Glutamatergic neuron (in vitro differentiated cells): ENCODE data around the gene MYO1B. TPM values are rescaled to one million over a fixed set of nuclear protein-coding genes. Genes with fewer than 3 reads are reported as not detected.

Experiments
- DNase-seq: peaks from one replicate; pipeline ENCODE4 v3.0.0; 2022
- H3K27ac Mint-ChIP-seq: one replicate; pipeline ENCODE4 v1.8.0; 2020; ENCODE audit warnings: mild to moderate bottlenecking, mixed read lengths, inconsistent platforms; ENCODE audit not compliant: unreplicated experiment
- H3K27me3 Mint-ChIP-seq: one replicate; pipeline ENCODE4 v1.8.0; 2020; ENCODE audit warnings: mild to moderate bottlenecking, moderate library complexity, mixed read lengths, inconsistent platforms; ENCODE audit not compliant: unreplicated experiment
- H3K36me3 Mint-ChIP-seq: one replicate; pipeline ENCODE4 v1.8.0; 2020; ENCODE audit warnings: mild to moderate bottlenecking, mixed read lengths, inconsistent platforms; ENCODE audit not compliant: unreplicated experiment
- H3K4me1 Mint-ChIP-seq: one replicate; pipeline ENCODE4 v1.8.0; 2020; ENCODE audit warnings: mild to moderate bottlenecking, low read depth, mixed read lengths, inconsistent platforms; ENCODE audit not compliant: unreplicated experiment
- H3K4me3 Mint-ChIP-seq: one replicate; pipeline ENCODE4 v1.8.0; 2020; ENCODE audit warnings: mild to moderate bottlenecking, mixed read lengths, inconsistent platforms; ENCODE audit not compliant: unreplicated experiment
- H3K9me3 Mint-ChIP-seq: one replicate; pipeline ENCODE4 v1.8.0; 2020; ENCODE audit warnings: mild to moderate bottlenecking, moderate library complexity, mixed read lengths, inconsistent platforms; ENCODE audit not compliant: unreplicated experiment
- total RNA-seq: library from RNA; stranded (reverse); fragmentation: NEBNext Ultra II Directional; extraction: Animal tissue kit (Norgen Biotek cat#: 25700); gene quantifications from one replicate; pipeline ENCODE4 v1.2.1, GENCODE V29; 2021; ENCODE audit not compliant: unreplicated experiment
- TF ChIP-seq, protein P1 (sequence below): fragments of 200-600 bp; sonication (generic); IDR thresholded peaks from one replicate; pipeline ENCODE4 v1.5.0; 2021; ENCODE audit not compliant: partially characterized antibody, unreplicated experiment

Gene MYO1B
- total RNA-seq, 1 donor from 2014 or later: 129 TPM

DNA sequence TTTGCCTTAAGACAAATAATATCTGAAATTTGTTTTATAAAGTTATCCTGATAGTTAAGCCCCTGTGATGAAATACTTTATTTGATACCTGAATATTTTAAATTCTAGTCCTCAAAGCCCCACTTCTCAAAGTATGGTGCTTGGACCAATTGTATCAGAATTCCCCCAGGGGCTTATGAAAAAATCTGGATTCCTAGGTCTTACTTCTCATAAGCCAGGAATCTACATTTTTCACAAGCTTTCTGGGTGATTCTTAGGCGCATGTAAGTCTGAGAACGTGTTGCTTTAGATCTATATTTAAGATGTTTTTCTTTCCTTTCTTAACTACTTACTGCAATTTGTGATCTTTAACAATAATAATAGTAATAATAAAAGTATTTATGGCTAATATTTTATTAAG lies 53.1 kb downstream of the MYO1B start:
- DNase-seq: no peak
- no peaks in the 10 kb centered on the region for H3K27me3 Mint-ChIP-seq
- H3K4me3 Mint-ChIP-seq: no peak overlapping the region
- H3K36me3 Mint-ChIP-seq: no peaks in the 10 kb centered on the region
- H3K4me1 Mint-ChIP-seq: peaks cover 20% of the 10 kb centered on the region
- no peaks in the 10 kb centered on the region for H3K9me3 Mint-ChIP-seq
- H3K27ac Mint-ChIP-seq: no peak overlapping the region
- TF ChIP-seq, protein P1, sequence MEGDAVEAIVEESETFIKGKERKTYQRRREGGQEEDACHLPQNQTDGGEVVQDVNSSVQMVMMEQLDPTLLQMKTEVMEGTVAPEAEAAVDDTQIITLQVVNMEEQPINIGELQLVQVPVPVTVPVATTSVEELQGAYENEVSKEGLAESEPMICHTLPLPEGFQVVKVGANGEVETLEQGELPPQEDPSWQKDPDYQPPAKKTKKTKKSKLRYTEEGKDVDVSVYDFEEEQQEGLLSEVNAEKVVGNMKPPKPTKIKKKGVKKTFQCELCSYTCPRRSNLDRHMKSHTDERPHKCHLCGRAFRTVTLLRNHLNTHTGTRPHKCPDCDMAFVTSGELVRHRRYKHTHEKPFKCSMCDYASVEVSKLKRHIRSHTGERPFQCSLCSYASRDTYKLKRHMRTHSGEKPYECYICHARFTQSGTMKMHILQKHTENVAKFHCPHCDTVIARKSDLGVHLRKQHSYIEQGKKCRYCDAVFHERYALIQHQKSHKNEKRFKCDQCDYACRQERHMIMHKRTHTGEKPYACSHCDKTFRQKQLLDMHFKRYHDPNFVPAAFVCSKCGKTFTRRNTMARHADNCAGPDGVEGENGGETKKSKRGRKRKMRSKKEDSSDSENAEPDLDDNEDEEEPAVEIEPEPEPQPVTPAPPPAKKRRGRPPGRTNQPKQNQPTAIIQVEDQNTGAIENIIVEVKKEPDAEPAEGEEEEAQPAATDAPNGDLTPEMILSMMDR: no peak

DNA sequence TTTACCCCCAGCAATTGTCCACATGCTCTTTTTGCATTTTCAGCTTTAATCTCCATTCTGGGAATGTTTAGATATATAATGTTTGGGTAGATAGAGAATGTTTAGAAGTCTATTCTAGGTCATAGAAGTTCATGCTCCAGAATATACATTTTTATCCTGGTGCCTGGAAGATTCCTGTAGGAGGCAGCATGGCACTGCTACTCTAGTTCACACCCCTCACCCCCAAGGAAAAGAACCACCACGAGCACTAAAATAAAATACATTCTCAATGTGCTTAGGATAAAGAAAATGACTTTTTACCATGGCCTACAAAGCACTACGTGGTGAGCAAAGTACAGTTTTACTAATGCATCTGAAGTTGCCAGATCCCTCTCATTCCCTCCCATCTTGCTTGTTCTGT lies 53.8 kb downstream of the MYO1B start:
- Mint-ChIP-seq H3K4me1 (peaks cover 25% of the 10 kb centered on the region), H3K27me3 (no peaks in the 10 kb centered on the region), H3K36me3 (no peaks in the 10 kb centered on the region), H3K27ac (no peak overlapping the region), H3K4me3 (no peak overlapping the region), H3K9me3 (no peaks in the 10 kb centered on the region)
- TF ChIP-seq, protein P1: no peak
- DNase-seq: no peak

DNA sequence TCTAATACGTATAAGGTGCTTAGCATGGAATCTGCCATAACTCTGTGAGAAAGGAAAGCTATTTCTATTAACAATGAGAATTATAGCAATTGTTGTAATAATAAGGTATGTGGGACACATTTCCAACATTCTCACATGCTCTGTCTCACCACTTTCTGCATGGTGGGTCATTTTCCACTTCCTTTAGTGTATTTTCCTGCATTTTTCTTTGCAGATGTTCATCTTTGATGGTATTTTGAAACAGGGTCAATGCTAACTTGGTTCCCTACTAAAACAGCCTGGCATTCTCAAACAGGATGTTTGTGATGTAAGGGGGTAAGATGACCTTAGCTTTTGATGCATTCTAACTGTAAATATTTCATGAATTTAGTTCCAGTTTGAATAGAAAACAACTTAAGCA lies 54.7 kb downstream of the MYO1B start:
- Mint-ChIP-seq H3K9me3 (no peaks in the 10 kb centered on the region), H3K36me3 (no peaks in the 10 kb centered on the region), H3K4me1 (peaks cover 30% of the 10 kb centered on the region)

DNA sequence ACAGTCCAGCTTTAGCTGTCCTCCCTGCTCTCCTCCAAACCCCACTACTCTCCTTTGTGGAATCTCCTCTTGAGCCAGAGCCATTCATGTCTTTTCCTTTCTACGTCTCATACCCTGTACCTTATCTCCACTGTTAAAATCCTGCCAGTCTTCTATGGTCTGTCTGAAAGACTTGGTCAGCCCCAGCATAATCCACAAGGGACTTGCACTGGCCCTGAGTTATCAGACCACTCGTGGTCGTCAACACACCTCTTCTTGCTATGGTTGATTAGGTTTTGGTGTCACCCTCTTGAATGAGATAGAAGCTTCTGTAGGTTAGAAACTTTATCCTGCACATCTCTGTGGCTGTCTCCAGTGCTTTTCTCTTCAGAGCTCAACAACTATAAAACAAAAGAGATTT lies 56.8 kb downstream of the MYO1B start:
- Mint-ChIP-seq H3K36me3 (no peaks in the 10 kb centered on the region), H3K4me3 (no peak overlapping the region), H3K27ac (no peak overlapping the region), H3K9me3 (peaks cover 3% of the 10 kb centered on the region), H3K27me3 (peaks cover 5% of the 10 kb centered on the region), H3K4me1 (peaks cover 36% of the 10 kb centered on the region)
- no peak for DNase-seq
- TF ChIP-seq, protein P1: no peak

More for the DNA sequence above, 54.7 kb downstream of the MYO1B start:
- TF ChIP-seq, protein P1: no peak
- H3K4me3 Mint-ChIP-seq: no peak overlapping the region
- H3K27me3 Mint-ChIP-seq: no peaks in the 10 kb centered on the region
- H3K27ac Mint-ChIP-seq: no peak overlapping the region
- DNase-seq: no peak

DNA sequence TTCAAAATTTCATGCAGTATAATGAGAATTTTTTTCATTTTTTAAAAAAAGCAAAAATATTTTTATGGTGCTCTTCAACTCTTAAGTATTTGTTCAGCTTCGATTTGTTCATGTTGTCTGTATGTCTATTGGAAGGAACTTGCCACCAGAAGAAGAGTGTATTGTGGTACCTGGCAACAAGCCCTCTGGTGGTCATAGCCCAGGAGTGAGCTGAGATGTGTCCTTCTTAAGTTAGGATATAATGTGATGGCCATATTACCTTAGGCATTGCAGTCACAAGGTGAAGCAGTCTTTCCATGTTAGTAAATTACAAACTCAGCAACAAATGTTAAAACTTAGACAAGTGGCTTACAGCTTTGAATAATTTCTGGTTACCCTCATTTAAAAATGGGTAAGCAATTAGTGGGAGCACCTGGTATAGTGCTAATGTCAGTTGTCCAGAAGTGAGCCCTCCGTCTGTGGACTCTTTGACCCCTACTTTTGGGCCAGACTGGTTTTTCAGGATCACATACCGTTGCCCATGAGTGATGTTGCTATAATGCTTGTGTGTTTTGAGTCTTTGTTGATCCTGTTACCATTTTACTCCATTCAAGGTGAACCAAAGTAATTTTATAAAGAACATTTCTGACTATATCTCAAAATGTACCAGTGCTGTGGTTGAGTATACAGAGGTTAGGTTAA lies 57.4 kb downstream of the MYO1B start:
- H3K4me3 Mint-ChIP-seq: no peak overlapping the region
- peaks cover 3% of the 10 kb centered on the region for H3K9me3 Mint-ChIP-seq
- peaks cover 5% of the 10 kb centered on the region for H3K27me3 Mint-ChIP-seq
- H3K27ac Mint-ChIP-seq: peak overlapping the region; percentile 44
- peaks cover 34% of the 10 kb centered on the region for H3K4me1 Mint-ChIP-seq
- no peaks in the 10 kb centered on the region for H3K36me3 Mint-ChIP-seq
- TF ChIP-seq, protein P1: no peak
- DNase-seq: no peak
